Breast epithelium (tissue), 4 donors: ENCODE measurements around the gene PTGS1. TPM values are rescaled to one million over a fixed set of nuclear protein-coding genes. Genes with fewer than 3 reads are reported as not detected.
"Not testable (repeated sequence)": the region's sequence is repeated elsewhere in the genome, so short reads cannot be mapped to it uniquely, and the experiment has no call there.

Experiments used
- DNase-seq, 2 donors: peaks; one replicate each; pipeline ENCODE4 v3.0.0-alpha.2; 2019; ENCODE audit warnings: low spot score in 2 of 2
- H3K27ac ChIP-seq, 2 donors: fragments of 200-600 bp; sonication (generic) in 1 of 2; one replicate each; pipeline ENCODE4 v1.5.1; 2016 to 2019; ENCODE audit warnings: mild to moderate bottlenecking in 1 of 2
- H3K27me3 ChIP-seq, 2 donors: fragments of 200-600 bp; sonication (generic) in 1 of 2; one replicate each; pipeline versions ENCODE4 v1.5.1 to v1.6.0; 2017 to 2019; ENCODE audit warnings: control low read depth in 1 of 2, mild to moderate bottlenecking in 1 of 2
- H3K36me3 ChIP-seq: fragments of 200-600 bp; one replicate; pipeline ENCODE4 v1.5.1; 2019
- H3K4me1 ChIP-seq, 2 donors: fragments of 200-600 bp; sonication (generic); one replicate each; pipeline ENCODE4 v1.5.1; 2016 to 2019; ENCODE audit warnings: control low read depth in 1 of 2
- H3K4me3 ChIP-seq, 3 donors: fragments of 200-600 bp; sonication (generic); 1 replicate in 2 of 3; 2 replicates in 1 of 3; pipeline ENCODE4 v1.5.1; 2016 to 2019; ENCODE audit warnings: mild to moderate bottlenecking in 3 of 3, moderate library complexity in 2 of 3
- H3K9me3 ChIP-seq, 2 donors: fragments of 200-600 bp; sonication (generic) in 1 of 2; one replicate each; pipeline ENCODE4 v1.5.1; 2016 to 2019; ENCODE audit warnings: control low read depth in 1 of 2
- POLR2A ChIP-seq: fragments of 450-650 bp; IDR thresholded peaks from one replicate; pipeline ENCODE4 v1.6.1; 2016; ENCODE audit warnings: antibody characterized with exemption, mild to moderate bottlenecking, moderate library complexity
- POLR2AphosphoS5 ChIP-seq, 3 donors: sonication (generic); formaldehyde crosslinking; IDR thresholded peaks; one replicate each; pipeline ENCODE4 v1.6.1; 2017; ENCODE audit warnings: antibody characterized with exemption in 3 of 3
- intact Hi-C: fragments of 100-400 bp; cut with DNase I; formaldehyde crosslinking; loops from one replicate; pipeline ENCODE4 v1.15.1; 2023; ENCODE audit warnings: low total_unique reads
- total RNA-seq, 3 donors: library from RNA; depleted of rRNA; stranded (reverse); fragments of >200 nt; gene quantifications; one replicate each; pipeline ENCODE4 v1.1.0, GENCODE V29; 2016
- TF ChIP-seq, protein P1 (sequence below), 3 donors: fragments of 450-650 bp; IDR thresholded peaks; one replicate each; pipeline ENCODE4 v1.5.1; 2016 to 2017; ENCODE audit warnings: antibody characterized with exemption in 3 of 3, mild to moderate bottlenecking in 3 of 3, moderate library complexity in 3 of 3

The PTGS1 gene
- total RNA-seq, 3 donors from 2014 or later = 2.6 to 8.0 (median 4.5) TPM

DNA sequence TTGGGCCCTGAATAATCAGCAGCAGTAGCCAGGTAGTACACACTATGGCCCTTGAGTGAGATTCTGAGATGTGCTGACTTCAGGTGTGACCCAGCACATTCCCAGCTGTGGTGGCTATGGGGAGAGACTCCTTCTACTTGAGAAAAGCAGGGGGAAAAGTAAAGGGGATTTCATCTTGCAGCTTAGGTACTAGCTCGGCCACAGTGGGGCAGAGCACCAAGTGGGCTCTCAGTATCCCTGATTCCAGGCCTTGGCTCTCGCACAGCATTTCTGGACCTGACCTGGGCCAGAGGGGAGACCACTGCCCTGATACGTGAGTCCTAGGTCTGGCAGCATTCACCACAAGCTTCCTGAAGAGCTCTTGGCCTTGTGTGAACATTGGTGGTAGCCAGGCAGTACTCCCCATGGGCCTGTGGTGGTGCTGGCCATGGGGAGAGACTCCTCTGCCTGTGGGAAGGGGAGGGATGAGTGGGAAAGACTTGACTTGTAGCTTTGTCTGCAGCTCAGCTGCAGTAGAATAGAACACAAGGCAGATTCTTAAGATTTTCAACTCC is 27.6 kb downstream of the PTGS1 start:
- no peak overlapping the region for H3K4me3 ChIP-seq
- H3K36me3 ChIP-seq = no peaks in the 10 kb centered on the region
- intact Hi-C loops = no loop called here
- no peaks in the 10 kb centered on the region for H3K9me3 ChIP-seq
- H3K27ac ChIP-seq = no peak overlapping the region
- H3K27me3 ChIP-seq = no peaks in the 10 kb centered on the region
- H3K4me1 ChIP-seq = no peaks in the 10 kb centered on the region
- no peak for DNase-seq
- no peak for TF ChIP-seq POLR2A
- TF ChIP-seq POLR2AphosphoS5 (IDR thresholded peaks at IDR 0.05) = no peak
- TF ChIP-seq, protein P1, sequence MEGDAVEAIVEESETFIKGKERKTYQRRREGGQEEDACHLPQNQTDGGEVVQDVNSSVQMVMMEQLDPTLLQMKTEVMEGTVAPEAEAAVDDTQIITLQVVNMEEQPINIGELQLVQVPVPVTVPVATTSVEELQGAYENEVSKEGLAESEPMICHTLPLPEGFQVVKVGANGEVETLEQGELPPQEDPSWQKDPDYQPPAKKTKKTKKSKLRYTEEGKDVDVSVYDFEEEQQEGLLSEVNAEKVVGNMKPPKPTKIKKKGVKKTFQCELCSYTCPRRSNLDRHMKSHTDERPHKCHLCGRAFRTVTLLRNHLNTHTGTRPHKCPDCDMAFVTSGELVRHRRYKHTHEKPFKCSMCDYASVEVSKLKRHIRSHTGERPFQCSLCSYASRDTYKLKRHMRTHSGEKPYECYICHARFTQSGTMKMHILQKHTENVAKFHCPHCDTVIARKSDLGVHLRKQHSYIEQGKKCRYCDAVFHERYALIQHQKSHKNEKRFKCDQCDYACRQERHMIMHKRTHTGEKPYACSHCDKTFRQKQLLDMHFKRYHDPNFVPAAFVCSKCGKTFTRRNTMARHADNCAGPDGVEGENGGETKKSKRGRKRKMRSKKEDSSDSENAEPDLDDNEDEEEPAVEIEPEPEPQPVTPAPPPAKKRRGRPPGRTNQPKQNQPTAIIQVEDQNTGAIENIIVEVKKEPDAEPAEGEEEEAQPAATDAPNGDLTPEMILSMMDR (IDR thresholded peaks at IDR 0.05) = no peak

DNA sequence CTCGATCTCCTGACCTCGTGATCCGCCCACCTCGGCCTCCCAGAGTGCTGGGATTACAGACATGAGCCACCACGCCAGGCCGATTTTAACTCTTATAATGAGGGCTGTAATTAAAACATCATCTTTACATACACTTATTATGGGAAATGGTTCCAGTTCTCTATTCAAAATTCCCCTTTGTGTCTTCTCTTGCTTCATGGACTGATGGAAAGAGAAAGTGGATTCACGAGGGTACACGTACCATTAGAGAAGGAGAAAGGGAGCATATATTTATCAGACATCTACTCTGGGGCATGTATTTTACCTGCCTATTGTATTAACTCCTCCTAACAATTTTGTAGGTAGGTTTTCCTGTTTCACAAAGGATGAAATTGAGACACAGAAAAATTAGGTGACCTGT is 31.1 kb downstream of the PTGS1 start:
- intact Hi-C loops = no loop called here
- DNase-seq = no peak
- Histone ChIP-seq H3K36me3 (no peaks in the 10 kb centered on the region), H3K4me3 (no peak overlapping the region), H3K27ac (no peak overlapping the region), H3K4me1 (no peaks in the 10 kb centered on the region), H3K27me3 (no peaks in the 10 kb centered on the region), H3K9me3 (peaks cover 0 to 6% of the 10 kb centered on the region in 2 donors)
- TF ChIP-seq, protein P1 (IDR thresholded peaks at IDR 0.05) = no peak
- no peak for TF ChIP-seq POLR2A
- TF ChIP-seq POLR2AphosphoS5 (IDR thresholded peaks at IDR 0.05) = no peak

DNA sequence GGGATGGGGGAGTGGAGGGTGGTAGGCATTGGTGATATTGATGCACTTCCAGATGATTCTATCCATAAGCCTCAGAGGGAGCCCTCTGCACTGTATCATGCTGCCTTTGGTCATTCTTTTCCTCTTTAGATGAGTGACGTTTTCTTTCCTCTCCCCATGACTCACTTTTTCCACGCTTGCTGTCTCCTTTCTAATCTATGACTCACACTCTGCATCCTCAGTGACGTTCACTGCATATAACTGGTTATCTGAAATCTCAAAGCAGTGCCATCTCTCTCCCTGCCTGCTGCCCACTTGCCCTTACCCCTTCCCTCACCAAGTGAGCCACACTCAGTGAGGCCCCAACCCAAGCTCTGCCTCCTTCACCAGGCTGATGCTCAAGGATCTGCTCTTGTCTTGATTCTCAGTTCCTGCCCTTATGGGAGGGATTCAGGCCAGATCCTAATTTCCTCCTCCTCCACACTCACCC is 31.6 kb downstream of the PTGS1 start:
- H3K36me3 ChIP-seq = no peaks in the 10 kb centered on the region
- H3K4me1 ChIP-seq = no peaks in the 10 kb centered on the region
- intact Hi-C loops = no loop called here
- H3K27me3 ChIP-seq = no peaks in the 10 kb centered on the region
- H3K9me3 ChIP-seq = peaks cover 0 to 6% of the 10 kb centered on the region in 2 donors
- TF ChIP-seq, protein P1 (IDR thresholded peaks at IDR 0.05) = no peak
- TF ChIP-seq POLR2A (no peak), POLR2AphosphoS5 (IDR thresholded peaks at IDR 0.05) (no peak)
- DNase-seq = no peak
- no peak overlapping the region for H3K27ac ChIP-seq
- H3K4me3 ChIP-seq = no peak overlapping the region

GRCh38 chr9:122402874-122403273 is 32.0 kb downstream of the PTGS1 start:
- Histone ChIP-seq H3K4me3 (no peak overlapping the region), H3K27ac (no peak overlapping the region), H3K27me3 (no peaks in the 10 kb centered on the region), H3K4me1 (no peaks in the 10 kb centered on the region), H3K36me3 (no peaks in the 10 kb centered on the region), H3K9me3 (peaks cover 0 to 6% of the 10 kb centered on the region in 2 donors)
- intact Hi-C loops = no loop called here
- no peak for DNase-seq
- no peak for TF ChIP-seq POLR2A
- TF ChIP-seq POLR2AphosphoS5 (IDR thresholded peaks at IDR 0.05) = no peak

DNA sequence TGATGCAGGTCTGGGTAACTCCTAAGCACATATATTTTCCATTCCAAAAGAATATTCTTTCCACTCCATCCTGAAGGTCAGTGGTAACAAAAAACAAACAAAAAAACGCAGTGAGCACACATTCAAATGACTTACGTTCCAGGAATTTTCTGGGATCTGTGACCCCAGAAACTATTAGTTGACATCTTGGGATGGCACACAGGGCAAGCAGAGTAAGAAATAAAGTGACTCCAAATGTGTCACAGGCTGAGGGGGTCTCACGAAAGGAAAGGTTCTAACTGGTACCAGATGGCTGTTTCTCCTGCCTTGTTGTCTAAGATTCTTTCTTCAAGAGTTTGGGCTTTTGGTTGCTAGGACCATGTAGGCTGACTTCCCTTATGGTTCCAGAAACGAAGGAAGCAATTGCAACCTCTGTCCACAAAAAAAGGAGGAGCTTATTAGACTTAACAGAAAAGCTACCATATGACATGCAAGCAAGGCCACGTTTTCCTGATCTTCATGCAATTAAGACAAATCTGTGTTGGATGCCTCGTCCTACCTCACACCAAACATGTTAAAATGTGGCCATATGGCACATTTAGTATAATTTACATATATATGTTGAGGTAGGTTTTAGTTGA is 32.7 kb downstream of the PTGS1 start:
- no peak overlapping the region for H3K27ac ChIP-seq
- TF ChIP-seq, protein P1 (IDR thresholded peaks at IDR 0.05) = no peak
- no peak for TF ChIP-seq POLR2A
- no peak for TF ChIP-seq POLR2AphosphoS5 (IDR thresholded peaks at IDR 0.05)
- H3K27me3 ChIP-seq = no peaks in the 10 kb centered on the region
- H3K4me3 ChIP-seq = no peak overlapping the region
- intact Hi-C loops = no loop called here
- H3K9me3 ChIP-seq = peaks cover 0 to 6% of the 10 kb centered on the region in 2 donors
- no peaks in the 10 kb centered on the region for H3K4me1 ChIP-seq
- H3K36me3 ChIP-seq = no peaks in the 10 kb centered on the region
- no peak for DNase-seq

DNA sequence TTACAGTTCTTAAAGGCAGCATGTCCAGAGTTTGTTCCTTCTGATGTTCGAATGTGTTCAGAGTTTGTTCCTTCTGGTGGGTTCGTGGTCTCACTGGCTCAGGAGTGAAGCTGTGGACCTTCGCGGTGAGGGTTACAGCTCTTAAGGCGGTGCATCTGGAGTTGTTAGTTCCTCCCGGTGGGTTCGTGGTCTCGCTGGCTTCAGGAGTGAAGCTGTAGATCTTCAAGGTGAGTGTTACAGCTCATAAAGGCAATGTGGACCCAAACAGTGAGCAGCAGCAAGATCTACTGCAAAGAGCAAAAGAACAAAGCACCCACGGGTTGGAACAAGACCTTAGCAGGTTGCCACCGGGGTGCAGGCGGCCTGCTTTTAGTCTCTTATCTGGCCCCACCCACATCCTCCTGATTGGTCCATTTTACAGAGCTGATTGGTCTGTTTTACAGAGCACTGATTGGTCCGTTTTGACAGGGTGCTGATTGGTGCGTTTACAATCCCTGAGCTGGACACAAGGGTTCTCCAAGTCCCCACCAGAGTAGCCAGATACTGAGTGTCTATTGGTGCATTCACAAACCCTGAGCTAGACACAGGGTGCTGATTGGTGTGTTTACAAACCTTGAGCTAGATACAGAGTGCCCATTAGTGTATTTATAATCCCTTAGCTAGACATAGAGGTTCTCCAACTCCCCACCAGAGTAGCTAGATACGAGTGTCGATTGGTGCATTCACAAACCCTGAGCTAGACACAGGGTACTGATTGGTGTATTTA is 34.7 kb downstream of the PTGS1 start:
- intact Hi-C loops, H3K4me1 ChIP-seq, H3K27me3 ChIP-seq, H3K36me3 ChIP-seq, H3K4me3 ChIP-seq, H3K27ac ChIP-seq, H3K9me3 ChIP-seq, DNase-seq: not testable (repeated sequence)
